ENCODE data around the gene GRK3.
"Not testable (repeated sequence)": the region's sequence is repeated elsewhere in the genome, so short reads cannot be mapped to it uniquely, and the experiment has no call there.

Gene GRK3

DNA sequence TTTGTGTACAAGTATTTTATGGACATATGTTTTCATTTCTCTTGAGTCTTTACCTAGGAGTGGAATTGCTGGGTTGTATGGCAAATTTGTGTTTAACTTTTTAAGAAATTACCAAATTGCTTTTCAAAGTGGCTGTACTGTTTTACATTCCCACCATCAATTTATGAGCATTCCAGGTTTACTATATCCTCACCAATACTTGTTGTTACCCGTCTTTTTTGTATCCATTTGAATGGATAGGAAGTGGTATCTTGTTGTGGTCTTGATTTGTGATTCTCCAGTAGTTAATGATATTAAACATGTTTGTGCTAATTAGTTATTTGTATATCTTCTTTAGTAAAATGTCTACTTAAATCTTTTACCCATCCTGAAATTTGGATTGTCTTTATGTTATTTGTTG, 46.8 kb downstream of the GRK3 start:
- H3K4me1 ChIP-seq (ENCODE audit: control insufficient read depth, insufficient read depth, low read length); H3K9ac ChIP-seq (ENCODE audit: low read length); H3K4me3 ChIP-seq (ENCODE audit: low read length); H3K27me3 ChIP-seq (replicated peaks; ENCODE audit: control insufficient read depth, insufficient read depth, low read length); DNase-seq (ENCODE audit: low read depth); H3K9me3 ChIP-seq (ENCODE audit: control insufficient read depth, low read length); H3K36me3 ChIP-seq (ENCODE audit: control insufficient read depth, insufficient read depth, low read length, severe bottlenecking): not testable (repeated sequence)

- H3K4me1 ChIP-seq (ENCODE audit: control insufficient read depth, insufficient read depth, low read length); H3K36me3 ChIP-seq (ENCODE audit: control insufficient read depth, insufficient read depth, low read length, severe bottlenecking); H3K9me3 ChIP-seq (ENCODE audit: control insufficient read depth, low read length); DNase-seq (ENCODE audit: low read depth); H3K9ac ChIP-seq (ENCODE audit: low read length); H3K27me3 ChIP-seq (replicated peaks; ENCODE audit: control insufficient read depth, insufficient read depth, low read length); H3K4me3 ChIP-seq (ENCODE audit: low read length): not testable (repeated sequence)
Observed at GRCh38 chr22:25613131-25613530, 48.7 kb downstream of the GRK3 start.

- not testable (repeated sequence) for DNase-seq (ENCODE audit: low read depth); H3K27me3 ChIP-seq (replicated peaks; ENCODE audit: control insufficient read depth, insufficient read depth, low read length); H3K4me3 ChIP-seq (ENCODE audit: low read length); H3K9ac ChIP-seq (ENCODE audit: low read length); H3K36me3 ChIP-seq (ENCODE audit: control insufficient read depth, insufficient read depth, low read length, severe bottlenecking); H3K4me1 ChIP-seq (ENCODE audit: control insufficient read depth, insufficient read depth, low read length); H3K9me3 ChIP-seq (ENCODE audit: control insufficient read depth, low read length)
Observed at GRCh38 chr22:25613558-25613957, 49.1 kb downstream of the GRK3 start.

DNA sequence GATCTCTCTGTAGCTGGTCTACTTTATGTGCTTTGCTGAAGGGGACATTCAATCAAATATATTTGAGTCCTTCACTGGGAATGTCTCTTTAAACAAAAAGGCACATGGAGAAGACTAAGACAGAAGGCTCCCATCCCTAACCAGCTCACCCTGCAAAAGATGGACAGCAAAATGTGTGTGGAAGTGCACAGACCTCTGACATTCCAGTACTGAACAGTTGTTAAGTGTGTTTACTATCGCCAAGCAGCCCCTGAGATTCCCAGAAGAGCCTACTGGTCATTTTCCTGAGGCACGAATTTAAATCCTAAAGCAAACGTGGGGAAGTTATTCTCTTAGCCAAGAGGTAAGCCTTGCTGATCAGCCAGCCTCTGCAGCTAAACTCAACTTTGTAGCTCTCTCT, 50.3 kb downstream of the GRK3 start:
- H3K36me3 ChIP-seq (ENCODE audit: control insufficient read depth, insufficient read depth, low read length, severe bottlenecking); H3K4me3 ChIP-seq (ENCODE audit: low read length); H3K9me3 ChIP-seq (ENCODE audit: control insufficient read depth, low read length); H3K4me1 ChIP-seq (ENCODE audit: control insufficient read depth, insufficient read depth, low read length); H3K9ac ChIP-seq (ENCODE audit: low read length); H3K27me3 ChIP-seq (replicated peaks; ENCODE audit: control insufficient read depth, insufficient read depth, low read length); DNase-seq (ENCODE audit: low read depth): not testable (repeated sequence)

DNA sequence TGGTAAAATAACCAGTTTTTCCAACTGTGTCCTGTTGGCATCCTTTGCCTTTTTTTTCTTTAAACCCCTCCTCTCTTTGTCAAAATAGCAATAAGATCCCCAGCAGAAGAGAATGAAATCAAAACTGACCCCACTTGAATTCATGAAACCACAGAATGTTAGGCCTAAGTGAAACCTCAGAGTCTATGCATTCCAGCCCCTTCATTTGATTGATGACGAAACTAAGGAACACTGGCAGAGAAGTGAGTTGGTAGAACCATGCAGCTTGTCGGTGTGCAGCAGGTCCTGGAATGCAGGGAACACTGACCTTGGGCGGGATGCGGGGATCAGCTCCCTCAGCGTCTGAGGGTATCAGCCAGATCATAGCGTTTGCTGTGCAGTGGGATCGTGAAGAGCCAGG, 57.5 kb downstream of the GRK3 start:
- H3K4me1 ChIP-seq (ENCODE audit: control insufficient read depth, insufficient read depth, low read length), result peaks cover 14% of the 10 kb centered on the region
- H3K36me3 ChIP-seq (ENCODE audit: control insufficient read depth, insufficient read depth, low read length, severe bottlenecking), result no peaks in the 10 kb centered on the region
- H3K4me3 ChIP-seq (ENCODE audit: low read length), result no peak overlapping the region
- DNase-seq (ENCODE audit: low read depth), result peak; percentile 36
- H3K9me3 ChIP-seq (ENCODE audit: control insufficient read depth, low read length), result no peaks in the 10 kb centered on the region
- no peaks in the 10 kb centered on the region for H3K27me3 ChIP-seq (replicated peaks; ENCODE audit: control insufficient read depth, insufficient read depth, low read length)
- H3K9ac ChIP-seq (ENCODE audit: low read length), result no peak overlapping the region

GRCh38 chr22:25623310-25623734, 58.8 kb downstream of the GRK3 start:
- H3K36me3 ChIP-seq (ENCODE audit: control insufficient read depth, insufficient read depth, low read length, severe bottlenecking), result no peaks in the 10 kb centered on the region
- H3K9me3 ChIP-seq (ENCODE audit: control insufficient read depth, low read length), result no peaks in the 10 kb centered on the region
- no peak for DNase-seq (ENCODE audit: low read depth)
- no peak overlapping the region for H3K4me3 ChIP-seq (ENCODE audit: low read length)
- no peak overlapping the region for H3K9ac ChIP-seq (ENCODE audit: low read length)
- peaks cover 18% of the 10 kb centered on the region for H3K4me1 ChIP-seq (ENCODE audit: control insufficient read depth, insufficient read depth, low read length)
- no peaks in the 10 kb centered on the region for H3K27me3 ChIP-seq (replicated peaks; ENCODE audit: control insufficient read depth, insufficient read depth, low read length)

DNA sequence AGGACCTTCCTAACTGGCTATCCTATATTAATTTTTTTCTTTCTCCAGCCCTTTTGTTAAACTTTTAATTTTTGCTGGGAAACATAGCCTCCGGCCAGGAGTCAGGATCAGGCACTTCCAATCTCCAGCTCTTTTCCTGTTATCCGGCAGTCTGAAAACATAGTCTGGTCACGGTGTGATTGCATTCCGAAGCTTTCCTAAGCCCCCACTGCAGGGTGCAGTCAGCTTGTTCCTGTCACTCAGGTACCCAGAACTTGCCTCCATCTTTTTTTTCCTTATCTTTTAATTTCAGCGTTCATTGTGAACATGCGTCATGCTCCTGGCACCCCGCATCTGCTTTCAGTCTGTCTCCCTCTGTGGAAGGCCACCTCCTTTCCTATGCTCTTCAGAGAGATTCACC, 59.4 kb downstream of the GRK3 start:
- H3K4me3 ChIP-seq (ENCODE audit: low read length), result no peak overlapping the region
- peaks cover 18% of the 10 kb centered on the region for H3K4me1 ChIP-seq (ENCODE audit: control insufficient read depth, insufficient read depth, low read length)
- DNase-seq (ENCODE audit: low read depth), result no peak
- H3K27me3 ChIP-seq (replicated peaks; ENCODE audit: control insufficient read depth, insufficient read depth, low read length), result no peaks in the 10 kb centered on the region
- H3K36me3 ChIP-seq (ENCODE audit: control insufficient read depth, insufficient read depth, low read length, severe bottlenecking), result no peaks in the 10 kb centered on the region
- no peaks in the 10 kb centered on the region for H3K9me3 ChIP-seq (ENCODE audit: control insufficient read depth, low read length)
- no peak overlapping the region for H3K9ac ChIP-seq (ENCODE audit: low read length)

GRCh38 chr22:25624476-25624875, 60.0 kb downstream of the GRK3 start:
- no peak for DNase-seq (ENCODE audit: low read depth)
- Histone ChIP-seq H3K4me3 (ENCODE audit: low read length) (no peak overlapping the region), H3K36me3 (ENCODE audit: control insufficient read depth, insufficient read depth, low read length, severe bottlenecking) (no peaks in the 10 kb centered on the region), H3K9me3 (ENCODE audit: control insufficient read depth, low read length) (no peaks in the 10 kb centered on the region), H3K27me3 (replicated peaks; ENCODE audit: control insufficient read depth, insufficient read depth, low read length) (no peaks in the 10 kb centered on the region), H3K9ac (ENCODE audit: low read length) (no peak overlapping the region), H3K4me1 (ENCODE audit: control insufficient read depth, insufficient read depth, low read length) (peaks cover 18% of the 10 kb centered on the region)

DNA sequence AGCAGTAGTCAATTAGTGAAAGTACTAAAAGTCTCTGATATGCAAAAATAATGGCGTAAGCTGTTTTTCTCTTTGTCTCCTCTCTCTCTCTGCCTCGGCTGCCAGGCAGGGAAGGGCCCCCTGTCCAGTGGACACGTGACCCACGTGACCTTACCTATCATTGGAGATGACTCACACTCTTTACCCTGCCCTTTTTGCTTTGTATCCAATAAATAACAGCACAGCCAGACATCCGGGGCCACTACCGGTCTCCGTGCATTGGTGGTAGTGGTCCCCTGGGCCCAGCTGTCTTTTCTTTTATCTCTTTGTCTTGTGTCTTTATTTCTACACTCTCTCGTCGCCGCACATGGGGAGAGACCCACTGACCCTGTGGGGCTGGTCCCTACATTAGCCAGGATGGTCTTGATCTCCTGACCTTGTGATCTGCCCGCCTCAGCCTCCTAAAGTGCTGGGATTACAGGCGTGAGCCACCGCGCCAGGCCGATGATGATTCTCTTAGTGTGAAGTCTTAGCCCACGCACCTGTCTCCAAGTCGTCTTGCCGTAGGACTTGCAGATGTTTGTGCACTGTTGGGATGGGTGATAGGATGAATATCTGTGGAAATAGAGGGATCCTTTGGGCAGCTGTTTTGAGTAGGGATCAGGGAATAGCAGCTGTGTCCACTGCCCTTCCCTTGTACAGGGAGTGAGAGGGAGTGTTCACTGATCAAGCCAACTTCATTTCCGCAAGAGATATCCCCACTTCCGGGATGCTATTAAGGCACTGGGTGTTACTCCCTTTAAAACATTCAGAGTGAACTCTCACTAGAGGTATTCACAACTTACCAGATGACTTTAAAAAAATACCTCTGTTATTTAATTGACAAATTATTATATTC, 61.5 kb downstream of the GRK3 start:
- DNase-seq (ENCODE audit: low read depth); H3K9me3 ChIP-seq (ENCODE audit: control insufficient read depth, low read length); H3K9ac ChIP-seq (ENCODE audit: low read length); H3K27me3 ChIP-seq (replicated peaks; ENCODE audit: control insufficient read depth, insufficient read depth, low read length); H3K4me3 ChIP-seq (ENCODE audit: low read length); H3K36me3 ChIP-seq (ENCODE audit: control insufficient read depth, insufficient read depth, low read length, severe bottlenecking): not testable (repeated sequence)
- peaks cover 20% of the 10 kb centered on the region for H3K4me1 ChIP-seq (ENCODE audit: control insufficient read depth, insufficient read depth, low read length)

DNA sequence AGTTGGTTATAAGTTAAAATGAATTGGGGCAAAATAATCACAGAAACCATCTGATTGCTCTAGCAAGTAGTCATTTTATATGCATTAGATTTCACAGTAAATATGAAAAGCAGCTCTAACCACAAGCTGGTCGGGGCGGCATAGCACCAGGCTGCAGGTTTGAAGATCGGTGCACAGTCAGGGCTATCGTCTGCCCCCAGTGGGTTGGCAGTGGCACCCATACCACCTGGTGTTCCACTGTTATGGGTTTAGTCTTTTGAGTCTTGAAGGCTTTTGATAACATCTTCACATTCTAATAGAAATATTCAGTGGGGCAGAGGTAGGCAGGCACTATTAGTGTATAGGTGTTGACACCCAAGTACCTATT, 62.1 kb downstream of the GRK3 start:
- Histone ChIP-seq H3K9me3 (ENCODE audit: control insufficient read depth, low read length) (no peaks in the 10 kb centered on the region), H3K4me1 (ENCODE audit: control insufficient read depth, insufficient read depth, low read length) (peaks cover 22% of the 10 kb centered on the region), H3K9ac (ENCODE audit: low read length) (no peak overlapping the region), H3K4me3 (ENCODE audit: low read length) (no peak overlapping the region), H3K27me3 (replicated peaks; ENCODE audit: control insufficient read depth, insufficient read depth, low read length) (no peaks in the 10 kb centered on the region), H3K36me3 (ENCODE audit: control insufficient read depth, insufficient read depth, low read length, severe bottlenecking) (no peaks in the 10 kb centered on the region)
- DNase-seq (ENCODE audit: low read depth), result no peak

DNA sequence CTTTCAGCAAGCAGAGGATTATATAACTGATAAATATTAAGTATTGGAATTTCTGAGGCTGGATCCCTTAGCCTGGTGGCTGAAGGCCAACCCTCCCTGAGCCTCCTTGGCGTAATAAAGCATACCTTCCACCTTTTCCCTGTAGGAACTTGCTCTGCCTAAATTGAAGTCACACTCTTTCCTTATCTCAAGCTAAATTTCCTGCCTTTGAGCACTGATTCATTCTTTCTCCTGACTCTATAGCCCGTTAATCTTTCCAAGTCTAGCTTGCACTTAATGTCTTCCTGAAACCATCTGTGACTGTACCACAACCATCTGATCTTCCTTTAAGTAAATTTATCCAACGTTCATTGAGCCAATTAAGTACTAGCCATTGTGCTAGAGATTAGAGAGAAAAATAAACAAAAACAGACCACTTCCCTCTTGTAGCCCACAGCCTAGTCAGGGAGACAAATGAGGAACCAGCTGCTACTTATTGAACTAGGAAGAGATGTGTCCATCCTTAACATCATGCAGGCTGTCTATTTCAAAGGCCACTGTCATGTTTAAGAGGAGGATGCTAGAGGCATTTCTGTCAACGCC, 62.9 kb downstream of the GRK3 start:
- H3K4me3 ChIP-seq (ENCODE audit: low read length), result no peak overlapping the region
- H3K9ac ChIP-seq (ENCODE audit: low read length), result no peak overlapping the region
- H3K4me1 ChIP-seq (ENCODE audit: control insufficient read depth, insufficient read depth, low read length), result peaks cover 14% of the 10 kb centered on the region
- no peaks in the 10 kb centered on the region for H3K36me3 ChIP-seq (ENCODE audit: control insufficient read depth, insufficient read depth, low read length, severe bottlenecking)
- no peaks in the 10 kb centered on the region for H3K27me3 ChIP-seq (replicated peaks; ENCODE audit: control insufficient read depth, insufficient read depth, low read length)
- H3K9me3 ChIP-seq (ENCODE audit: control insufficient read depth, low read length), result no peaks in the 10 kb centered on the region
- DNase-seq (ENCODE audit: low read depth), result no peak

DNA sequence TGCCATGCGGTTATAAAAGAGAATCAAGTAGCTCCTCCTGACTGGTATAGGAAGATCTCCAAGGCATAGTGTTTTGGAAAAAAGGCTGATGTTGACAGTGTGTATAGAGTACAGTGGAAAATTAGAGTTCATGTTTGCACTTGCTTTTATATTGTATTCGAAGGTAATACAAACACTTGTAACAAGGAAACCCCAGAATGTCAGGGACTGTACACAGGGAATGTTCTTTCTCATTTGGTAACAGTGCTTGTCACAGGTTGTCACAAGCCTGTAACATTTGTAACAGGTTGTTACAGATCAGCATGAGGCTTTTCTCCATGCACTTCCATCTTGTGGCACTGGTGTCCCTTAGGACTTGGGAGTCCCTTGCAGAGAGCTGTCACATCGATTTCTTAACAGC, 64.0 kb downstream of the GRK3 start:
- no peaks in the 10 kb centered on the region for H3K27me3 ChIP-seq (replicated peaks; ENCODE audit: control insufficient read depth, insufficient read depth, low read length)
- H3K9me3 ChIP-seq (ENCODE audit: control insufficient read depth, low read length), result no peaks in the 10 kb centered on the region
- H3K9ac ChIP-seq (ENCODE audit: low read length), result no peak overlapping the region
- no peaks in the 10 kb centered on the region for H3K36me3 ChIP-seq (ENCODE audit: control insufficient read depth, insufficient read depth, low read length, severe bottlenecking)
- H3K4me3 ChIP-seq (ENCODE audit: low read length), result no peak overlapping the region
- H3K4me1 ChIP-seq (ENCODE audit: control insufficient read depth, insufficient read depth, low read length), result peaks cover 14% of the 10 kb centered on the region
- no peak for DNase-seq (ENCODE audit: low read depth)

All from adipocyte (in vitro differentiated cells).